Right lobe of liver (tissue), 6 donors: ENCODE data around the gene SLC25A12. TPM values are rescaled to one million over a fixed set of nuclear protein-coding genes. Genes with fewer than 3 reads are reported as not detected.

Source experiments
- ATAC-seq, 4 donors: fragments of 200-7000 bp; cut with Tn5 transposase; one replicate each; pipeline ENCODE4 v1.9.1; 2020; ENCODE audit warnings: mild to moderate bottlenecking in 4 of 4, moderate library complexity in 4 of 4
- DNase-seq, 3 donors: peaks; one replicate each; pipeline ENCODE4 v3.0.0-alpha.2; 2020
- H3K27ac ChIP-seq, 3 donors: fragments of 200-600 bp; one replicate each; pipeline ENCODE4 v1.8.0; 2022
- H3K27me3 ChIP-seq, 2 donors: fragments of 200-600 bp; one replicate each; pipeline ENCODE4 v1.8.0; 2022
- H3K36me3 ChIP-seq, 4 donors: fragments of 200-600 bp; sonication (generic) in 1 of 4; one replicate each; pipeline versions ENCODE4 v1.5.1 to v1.8.0; 2017 to 2022; ENCODE audit warnings: control low read depth in 1 of 4
- H3K4me1 ChIP-seq, 4 donors: fragments of 200-600 bp; sonication (generic) in 1 of 4; one replicate each; pipeline versions ENCODE4 v1.5.1 to v1.8.0; 2017 to 2022; ENCODE audit warnings: control low read depth in 1 of 4
- H3K4me3 ChIP-seq, 3 donors: fragments of 200-600 bp; one replicate each; pipeline ENCODE4 v1.8.0; 2022
- H3K9me3 ChIP-seq, 4 donors: fragments of 200-600 bp; sonication (generic) in 1 of 4; one replicate each; pipeline versions ENCODE4 v1.5.1 to v1.8.0; 2017 to 2022; ENCODE audit warnings: control low read depth in 1 of 4
- CTCF ChIP-seq, 4 donors: fragments of 200-600 bp in 3 of 4; fragments of 450-650 bp in 1 of 4; IDR thresholded peaks; one replicate each; pipeline versions ENCODE4 v1.5.1 to v1.8.0; 2016 to 2022; ENCODE audit warnings: antibody characterized with exemption in 4 of 4, mild to moderate bottlenecking in 2 of 4
- POLR2A ChIP-seq: fragments of 450-650 bp; IDR thresholded peaks from one replicate; pipeline ENCODE4 v1.6.1; 2017; ENCODE audit warnings: antibody characterized with exemption, mild to moderate bottlenecking
- WGBS: methylation state at CpG from one replicate; pipeline ENCODE4 v1.1.6; 2018; ENCODE audit warnings: low coverage, low lambda C conversion rate; ENCODE audit not compliant: insufficient coverage; ENCODE audit errors: missing lambda C conversion rate; 5-methylcytosine and 5-hydroxymethylcytosine counted together
- intact Hi-C, 2 donors: fragments of 100-400 bp; cut with DNase I; formaldehyde crosslinking; loops; one replicate each; pipeline versions ENCODE4 v1.11.2 to v1.14.1; 2022
- total RNA-seq, 6 experiments: library from RNA; depleted of rRNA in 2 of 6; stranded (reverse); fragments of >200 nt in 2 of 6; fragmentation: NEBNext Ultra II Directional in 3 of 6; extraction: Animal tissue kit (Norgen Biotek cat#: 25700) in 3 of 6; gene quantifications; one replicate each; pipeline versions ENCODE4 v1.1.0 to v1.2.4, GENCODE V29; 2016 to 2023
- donor health status: DM: no; HTN: yes; CAD: no.
- donor health status: DM: no; HTN: no; CAD: no.
- donor health status: DM: no; HTN: no; CAD: no.
- donor health status: DM: no; HTN: yes; CAD: no.
- donor health status: DM: no; HTN: yes; CAD: no.

Gene SLC25A12
- total RNA-seq, 6 experiments from 2014 or later: 0.74 to 1.6 (median 1.1) TPM

- Histone ChIP-seq H3K9me3 (no peaks in the 10 kb centered on the region), H3K4me3 (no peak overlapping the region), H3K27me3 (no peaks in the 10 kb centered on the region), H3K27ac (no peak overlapping the region), H3K4me1 (peaks cover 0 to 9% (median 0%) of the 10 kb centered on the region in 4 donors), H3K36me3 (no peaks in the 10 kb centered on the region)
- ATAC-seq (no peak), DNase-seq (no peak)
- 55% methylated on average over 2 of the region's 2 CpGs for WGBS
- intact Hi-C loops: no loop called here
- TF ChIP-seq CTCF (IDR thresholded peaks at IDR 0.05) (no peak), POLR2A (no peak)
Observed at GRCh38 chr2:171855401-171855800, 38.6 kb downstream of the SLC25A12 start.

GRCh38 chr2:171852366-171852888, 41.6 kb downstream of the SLC25A12 start:
- no peaks in the 10 kb centered on the region for H3K4me1 ChIP-seq
- TF ChIP-seq POLR2A: no peak
- no peak for TF ChIP-seq CTCF (IDR thresholded peaks at IDR 0.05)
- intact Hi-C loops: no loop called here

GRCh38 chr2:171847627-171848026, 46.4 kb downstream of the SLC25A12 start:
- no peaks in the 10 kb centered on the region for H3K4me1 ChIP-seq
- DNase-seq: no peak
- H3K27me3 ChIP-seq: no peaks in the 10 kb centered on the region
- intact Hi-C loops: no loop called here
- no peak overlapping the region for H3K4me3 ChIP-seq
- no peak overlapping the region for H3K27ac ChIP-seq
- no peak for TF ChIP-seq POLR2A
- H3K9me3 ChIP-seq: no peaks in the 10 kb centered on the region
- WGBS: 87% methylated on average over 2 of the region's 2 CpGs
- no peaks in the 10 kb centered on the region for H3K36me3 ChIP-seq
- ATAC-seq: no peak

More at GRCh38 chr2:171852366-171852888, 41.6 kb downstream of the SLC25A12 start:
- Histone ChIP-seq H3K4me3 (no peak overlapping the region), H3K9me3 (no peaks in the 10 kb centered on the region), H3K27me3 (no peaks in the 10 kb centered on the region), H3K27ac (no peak overlapping the region), H3K36me3 (no peaks in the 10 kb centered on the region)
- ATAC-seq (no peak), DNase-seq (no peak)
- 0% methylated on average over 1 of the region's 1 CpG for WGBS

GRCh38 chr2:171846894-171847293, 47.1 kb downstream of the SLC25A12 start:
- no peak overlapping the region for H3K4me3 ChIP-seq
- intact Hi-C loops: no loop called here
- DNase-seq: no peak
- TF ChIP-seq CTCF (IDR thresholded peaks at IDR 0.05) (no peak), POLR2A (no peak)
- H3K4me1 ChIP-seq: no peaks in the 10 kb centered on the region
- no peaks in the 10 kb centered on the region for H3K27me3 ChIP-seq
- H3K36me3 ChIP-seq: no peaks in the 10 kb centered on the region
- no peak for ATAC-seq
- H3K27ac ChIP-seq: no peak overlapping the region
- no peaks in the 10 kb centered on the region for H3K9me3 ChIP-seq

- ATAC-seq: no peak
- Histone ChIP-seq H3K27me3 (no peaks in the 10 kb centered on the region), H3K36me3 (no peaks in the 10 kb centered on the region), H3K9me3 (no peaks in the 10 kb centered on the region), H3K4me1 (peaks cover 0 to 10% (median 2%) of the 10 kb centered on the region in 4 donors), H3K27ac (no peak overlapping the region), H3K4me3 (no peak overlapping the region)
- TF ChIP-seq POLR2A: no peak
- TF ChIP-seq CTCF (IDR thresholded peaks at IDR 0.05): no peak
- DNase-seq: no peak
- WGBS: 75% methylated on average over 2 of the region's 2 CpGs
- intact Hi-C loops: no loop called here
Observed at GRCh38 chr2:171841996-171842395, 52.0 kb downstream of the SLC25A12 start.
